Measurements from ENCODE around the gene CASP4. TPM values are rescaled to one million over a fixed set of nuclear protein-coding genes. Genes with fewer than 3 reads are reported as not detected.

Gene CASP4
- total RNA-seq, 1 donor from 2014 or later: not detected

DNA sequence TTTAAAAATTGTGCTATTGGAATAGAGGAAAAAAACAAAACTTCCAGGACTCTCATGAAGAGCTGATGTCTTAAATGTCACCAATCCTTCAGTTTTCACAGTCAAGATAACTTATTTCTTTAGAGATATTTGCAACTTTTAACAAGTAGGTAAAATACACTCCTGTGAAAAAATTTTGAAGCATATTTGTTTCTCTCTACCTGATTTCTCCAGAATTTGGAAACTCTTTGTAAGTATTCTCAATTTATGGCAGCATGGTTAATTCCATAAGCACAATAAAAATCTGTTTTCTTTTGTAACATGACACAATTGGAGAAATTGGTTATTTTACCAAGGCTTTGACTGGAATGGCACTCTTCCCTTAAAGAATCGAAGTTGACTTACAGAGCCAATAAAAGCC, 4.1 kb downstream of the CASP4 start:
- Mint-ChIP-seq H3K9me3 (ENCODE audit: unreplicated experiment) (no peaks in the 10 kb centered on the region), H3K27me3 (ENCODE audit: unreplicated experiment) (no peaks in the 10 kb centered on the region), H3K36me3 (ENCODE audit: low read depth, unreplicated experiment) (no peaks in the 10 kb centered on the region), H3K4me3 (ENCODE audit: unreplicated experiment) (no peak overlapping the region), H3K27ac (ENCODE audit: unreplicated experiment) (no peak overlapping the region), H3K4me1 (ENCODE audit: unreplicated experiment) (no peaks in the 10 kb centered on the region)
- DNase-seq (ENCODE audit: low spot score): no peak
- TF ChIP-seq, protein P1, sequence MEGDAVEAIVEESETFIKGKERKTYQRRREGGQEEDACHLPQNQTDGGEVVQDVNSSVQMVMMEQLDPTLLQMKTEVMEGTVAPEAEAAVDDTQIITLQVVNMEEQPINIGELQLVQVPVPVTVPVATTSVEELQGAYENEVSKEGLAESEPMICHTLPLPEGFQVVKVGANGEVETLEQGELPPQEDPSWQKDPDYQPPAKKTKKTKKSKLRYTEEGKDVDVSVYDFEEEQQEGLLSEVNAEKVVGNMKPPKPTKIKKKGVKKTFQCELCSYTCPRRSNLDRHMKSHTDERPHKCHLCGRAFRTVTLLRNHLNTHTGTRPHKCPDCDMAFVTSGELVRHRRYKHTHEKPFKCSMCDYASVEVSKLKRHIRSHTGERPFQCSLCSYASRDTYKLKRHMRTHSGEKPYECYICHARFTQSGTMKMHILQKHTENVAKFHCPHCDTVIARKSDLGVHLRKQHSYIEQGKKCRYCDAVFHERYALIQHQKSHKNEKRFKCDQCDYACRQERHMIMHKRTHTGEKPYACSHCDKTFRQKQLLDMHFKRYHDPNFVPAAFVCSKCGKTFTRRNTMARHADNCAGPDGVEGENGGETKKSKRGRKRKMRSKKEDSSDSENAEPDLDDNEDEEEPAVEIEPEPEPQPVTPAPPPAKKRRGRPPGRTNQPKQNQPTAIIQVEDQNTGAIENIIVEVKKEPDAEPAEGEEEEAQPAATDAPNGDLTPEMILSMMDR (IDR thresholded peaks at IDR 0.05; ENCODE audit: unreplicated experiment): no peak

DNA sequence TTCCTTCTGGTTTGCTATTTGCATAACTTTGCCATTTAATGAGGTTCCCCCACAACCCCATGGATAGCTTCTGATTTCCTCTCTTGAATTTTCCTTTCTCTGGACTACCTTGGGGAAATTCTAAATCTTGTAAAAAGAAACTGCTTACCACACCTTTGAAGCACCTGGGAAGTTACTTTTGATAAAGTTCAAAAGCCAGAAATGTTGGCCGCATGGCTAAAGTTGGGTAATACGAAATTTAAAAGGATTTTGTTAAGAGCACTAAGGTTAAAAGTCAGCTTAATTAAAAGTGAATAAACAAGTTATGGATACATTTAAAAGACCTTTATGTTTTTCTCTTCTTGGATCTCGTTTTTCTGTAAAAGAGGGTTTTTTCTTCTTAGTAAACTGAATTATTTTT, 5.5 kb downstream of the CASP4 start:
- TF ChIP-seq, protein P1 (IDR thresholded peaks at IDR 0.05; ENCODE audit: unreplicated experiment): no peak
- no peaks in the 10 kb centered on the region for H3K9me3 Mint-ChIP-seq (ENCODE audit: unreplicated experiment)
- no peak overlapping the region for H3K27ac Mint-ChIP-seq (ENCODE audit: unreplicated experiment)
- no peaks in the 10 kb centered on the region for H3K27me3 Mint-ChIP-seq (ENCODE audit: unreplicated experiment)
- H3K4me1 Mint-ChIP-seq (ENCODE audit: unreplicated experiment): no peaks in the 10 kb centered on the region
- H3K4me3 Mint-ChIP-seq (ENCODE audit: unreplicated experiment): no peak overlapping the region
- DNase-seq (ENCODE audit: low spot score): no peak
- no peaks in the 10 kb centered on the region for H3K36me3 Mint-ChIP-seq (ENCODE audit: low read depth, unreplicated experiment)

DNA sequence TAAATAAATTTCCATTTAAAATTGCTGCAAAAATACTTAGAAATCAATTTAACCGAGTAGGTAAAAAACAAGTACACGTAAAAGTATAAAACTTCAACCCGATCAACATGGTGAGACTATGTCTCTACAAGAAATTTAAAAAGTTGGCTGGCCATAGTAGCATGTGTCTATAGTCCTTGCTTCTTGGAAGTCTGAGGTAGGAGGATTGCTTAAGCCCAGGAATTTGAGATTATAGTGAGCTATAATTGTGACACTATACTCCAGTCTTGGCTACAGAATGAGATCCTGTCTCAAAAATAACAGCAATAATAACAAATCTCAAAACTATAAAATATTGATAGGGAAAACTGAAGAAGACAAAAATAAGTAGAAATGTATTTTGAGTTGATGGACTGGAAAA, 11.1 kb downstream of the CASP4 start:
- Mint-ChIP-seq H3K4me3 (ENCODE audit: unreplicated experiment) (no peak overlapping the region), H3K36me3 (ENCODE audit: low read depth, unreplicated experiment) (no peaks in the 10 kb centered on the region), H3K9me3 (ENCODE audit: unreplicated experiment) (no peaks in the 10 kb centered on the region), H3K4me1 (ENCODE audit: unreplicated experiment) (no peaks in the 10 kb centered on the region), H3K27ac (ENCODE audit: unreplicated experiment) (no peak overlapping the region), H3K27me3 (ENCODE audit: unreplicated experiment) (no peaks in the 10 kb centered on the region)
- TF ChIP-seq, protein P1 (IDR thresholded peaks at IDR 0.05; ENCODE audit: unreplicated experiment): no peak
- DNase-seq (ENCODE audit: low spot score): no peak

DNA sequence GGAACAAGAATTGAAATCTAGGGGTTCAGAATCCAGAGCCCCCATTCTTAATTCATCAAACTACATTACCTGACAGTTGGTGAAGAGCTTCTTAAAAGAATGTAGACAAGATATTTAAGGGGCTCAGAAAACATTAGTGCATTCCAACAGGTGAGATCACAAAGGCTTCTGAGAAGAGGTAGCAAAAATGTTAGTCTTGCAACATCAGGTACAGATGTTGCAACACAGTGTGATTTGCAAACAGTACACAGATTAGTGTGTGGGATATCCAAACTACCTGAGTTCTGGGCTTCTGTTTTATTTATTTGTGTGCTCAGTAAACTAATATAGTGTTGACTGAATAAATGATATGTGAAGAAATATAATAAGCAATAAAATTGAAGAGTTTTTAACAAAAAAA, 11.8 kb downstream of the CASP4 start:
- H3K27me3 Mint-ChIP-seq (ENCODE audit: unreplicated experiment): no peaks in the 10 kb centered on the region
- no peaks in the 10 kb centered on the region for H3K4me1 Mint-ChIP-seq (ENCODE audit: unreplicated experiment)
- H3K36me3 Mint-ChIP-seq (ENCODE audit: low read depth, unreplicated experiment): no peaks in the 10 kb centered on the region
- no peak overlapping the region for H3K4me3 Mint-ChIP-seq (ENCODE audit: unreplicated experiment)
- no peak for DNase-seq (ENCODE audit: low spot score)
- H3K27ac Mint-ChIP-seq (ENCODE audit: unreplicated experiment): no peak overlapping the region
- H3K9me3 Mint-ChIP-seq (ENCODE audit: unreplicated experiment): no peaks in the 10 kb centered on the region
- TF ChIP-seq, protein P1 (IDR thresholded peaks at IDR 0.05; ENCODE audit: unreplicated experiment): no peak

DNA sequence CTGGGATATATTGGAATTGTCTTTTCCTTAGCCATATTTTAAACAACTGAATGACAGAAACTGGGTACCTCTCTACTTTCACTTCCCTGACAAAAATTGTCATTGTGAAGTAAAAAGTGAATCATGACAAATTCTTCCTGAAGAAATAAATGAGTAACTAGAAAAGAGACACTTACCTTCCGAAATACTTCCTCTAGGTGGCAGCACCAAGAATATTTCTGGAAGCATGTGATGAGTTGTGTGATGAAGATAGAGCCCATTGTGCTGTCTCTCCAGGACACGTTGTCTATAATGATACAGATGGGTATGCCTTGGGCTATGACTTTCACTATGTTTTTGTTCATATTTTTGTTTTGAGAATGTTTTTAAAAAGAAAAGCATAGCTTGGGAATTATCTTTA, 21.5 kb downstream of the CASP4 start:
- Mint-ChIP-seq H3K27me3 (ENCODE audit: unreplicated experiment) (no peaks in the 10 kb centered on the region), H3K4me1 (ENCODE audit: unreplicated experiment) (no peaks in the 10 kb centered on the region), H3K27ac (ENCODE audit: unreplicated experiment) (no peak overlapping the region), H3K4me3 (ENCODE audit: unreplicated experiment) (no peak overlapping the region), H3K9me3 (ENCODE audit: unreplicated experiment) (no peaks in the 10 kb centered on the region), H3K36me3 (ENCODE audit: low read depth, unreplicated experiment) (no peaks in the 10 kb centered on the region)
- TF ChIP-seq, protein P1 (IDR thresholded peaks at IDR 0.05; ENCODE audit: unreplicated experiment): peak; percentile 73
- DNase-seq (ENCODE audit: low spot score): peak; percentile 8

All from endothelial cell (in vitro differentiated cells).